SK-N-MC (cell line): Measurements from ENCODE around the gene P2RY14.

Experiments
- EZH2 ChIP-seq: fragments of 200-600 bp; sonication (generic); IDR thresholded peaks from one replicate; pipeline ENCODE4 v1.6.1; 2017; ENCODE audit warnings: antibody characterized with exemption
- FOXP2 ChIP-seq: optimal IDR thresholded peaks from 2 replicates; pipeline ENCODE3; 2011; ENCODE audit warnings: mild to moderate bottlenecking, moderate library complexity; ENCODE audit not compliant: insufficient read depth; ENCODE audit errors: extremely low read length, control extremely low read depth
- POLR2AphosphoS5 ChIP-seq: IDR thresholded peaks from 2 replicates; pipeline ENCODE4 v1.6.1; 2012; ENCODE audit warnings: mild to moderate bottlenecking, low read depth, low read length, borderline replicate concordance

GRCh38 chr3:151199554-151200438, 78.5 kb downstream of the P2RY14 start:
- TF ChIP-seq POLR2AphosphoS5 = no peak
- no peak for TF ChIP-seq EZH2
- no peak for TF ChIP-seq FOXP2
